ENCODE measurements around the gene SENP7.

- TF ChIP-seq FOSL2 (IDR thresholded peaks at IDR 0.05; ENCODE audit: borderline replicate concordance, low read depth) (no peak), POLR2AphosphoS5 (IDR thresholded peaks at IDR 0.05; ENCODE audit: low read depth, low read length) (no peak), TAF1 (IDR thresholded peaks at IDR 0.05; ENCODE audit: borderline replicate concordance, low read depth, low read length) (no peak), SMC3 (IDR thresholded peaks at IDR 0.05; ENCODE audit: low read depth, low read length) (no peak), FOXJ3 (CRISPR knock-in tag; IDR thresholded peaks at IDR 0.05) (no peak), EZH2phosphoT487 (IDR thresholded peaks at IDR 0.05; ENCODE audit: borderline replicate concordance, low read depth) (no peak), RFX5 (IDR thresholded peaks at IDR 0.05; ENCODE audit: low read length) (no peak), CTCF (IDR thresholded peaks at IDR 0.05) (no peak), GABPA (IDR thresholded peaks at IDR 0.05; ENCODE audit: low read depth) (no peak), MAX (IDR thresholded peaks at IDR 0.05; ENCODE audit: low read depth) (no peak)
Observed at GRCh38 chr3:101509811-101510210, 3.2 kb downstream of the SENP7 start.

All from SK-N-SH (cell line).